ENCODE data around the gene DCDC2B.

Gene DCDC2B

GRCh38 chr1:32179193-32179442 lies 29.8 kb upstream of the DCDC2B start:
- H3K4me3 ChIP-seq (ENCODE audit: low read depth, low read length): peak overlapping the region; percentile 68
- TF ChIP-seq CTCF (IDR thresholded peaks at IDR 0.05; ENCODE audit: low read depth, low read length, missing control alignments): no peak
- DNase-seq (ENCODE audit: low read depth): no peak
- in situ Hi-C loops (cut with HindIII; ENCODE audit: low sequenced_read_pairs): no loop called here

- peak; percentile 43 for DNase-seq (ENCODE audit: low read depth)
- TF ChIP-seq CTCF (IDR thresholded peaks at IDR 0.05; ENCODE audit: low read depth, low read length, missing control alignments): no peak
- in situ Hi-C loops (cut with HindIII; ENCODE audit: low sequenced_read_pairs): no loop called here
- H3K4me3 ChIP-seq (ENCODE audit: low read depth, low read length): peak within 1 kb of the TSS; percentile 68
Observed at GRCh38 chr1:32179443-32180185, 29.3 kb upstream of the DCDC2B start, which contains the start of gene TXLNA. TXLNA (plus strand) TSS chr1:32179675; CDS start chr1:32180346, 671 bp downstream.

GRCh38 chr1:32180186-32181060 lies 28.5 kb upstream of the DCDC2B start:
- no peak for DNase-seq (ENCODE audit: low read depth)
- H3K4me3 ChIP-seq (ENCODE audit: low read depth, low read length): peak overlapping the region; percentile 68
- TF ChIP-seq CTCF (IDR thresholded peaks at IDR 0.05; ENCODE audit: low read depth, low read length, missing control alignments): no peak
- in situ Hi-C loops (cut with HindIII; ENCODE audit: low sequenced_read_pairs): no loop called here

- peak overlapping the region; percentile 68 for H3K4me3 ChIP-seq (ENCODE audit: low read depth, low read length)
- no peak for TF ChIP-seq CTCF (IDR thresholded peaks at IDR 0.05; ENCODE audit: low read depth, low read length, missing control alignments)
- in situ Hi-C loops (cut with HindIII; ENCODE audit: low sequenced_read_pairs): no loop called here
- DNase-seq (ENCODE audit: low read depth): no peak
Observed at GRCh38 chr1:32181065-32181464, 27.8 kb upstream of the DCDC2B start.

- DNase-seq (ENCODE audit: low read depth): no peak
- peak overlapping the region; percentile 68 for H3K4me3 ChIP-seq (ENCODE audit: low read depth, low read length)
- in situ Hi-C loops (cut with HindIII; ENCODE audit: low sequenced_read_pairs): no loop called here
- TF ChIP-seq CTCF (IDR thresholded peaks at IDR 0.05; ENCODE audit: low read depth, low read length, missing control alignments): no peak
Observed at GRCh38 chr1:32181563-32181962, 27.3 kb upstream of the DCDC2B start.

GRCh38 chr1:32182060-32182459 lies 26.8 kb upstream of the DCDC2B start:
- no peak for TF ChIP-seq CTCF (IDR thresholded peaks at IDR 0.05; ENCODE audit: low read depth, low read length, missing control alignments)
- H3K4me3 ChIP-seq (ENCODE audit: low read depth, low read length): no peak overlapping the region
- in situ Hi-C loops (cut with HindIII; ENCODE audit: low sequenced_read_pairs): no loop called here
- no peak for DNase-seq (ENCODE audit: low read depth)

Data from astrocyte of the cerebellum (primary cell).